Skeletal muscle tissue (tissue), 4 donors: ENCODE data around the gene VPS41. TPM values are rescaled to one million over a fixed set of nuclear protein-coding genes. Genes with fewer than 3 reads are reported as not detected.

Experiments used
- H3K27ac ChIP-seq: one replicate; pipeline ENCODE4 v1.7.0; 2013; ENCODE audit warnings: mild to moderate bottlenecking, low read depth, low read length, inconsistent platforms
- H3K27me3 ChIP-seq, 3 donors: one replicate each; pipeline ENCODE4 v1.7.0; 2013; ENCODE audit warnings: low read length in 3 of 3; ENCODE audit not compliant: control insufficient read depth in 3 of 3, insufficient read depth in 3 of 3
- H3K36me3 ChIP-seq, 3 donors: one replicate each; pipeline ENCODE4 v1.7.0; 2013; ENCODE audit warnings: low read length in 3 of 3; ENCODE audit not compliant: control insufficient read depth in 3 of 3, insufficient read depth in 3 of 3
- H3K4me1 ChIP-seq, 3 donors: one replicate each; pipeline ENCODE4 v1.7.0; 2013; ENCODE audit warnings: low read length in 3 of 3, mild to moderate bottlenecking in 3 of 3; ENCODE audit not compliant: control insufficient read depth in 3 of 3, insufficient read depth in 3 of 3
- H3K4me3 ChIP-seq, 3 donors: one replicate each; pipeline ENCODE4 v1.7.0; 2013; ENCODE audit warnings: low read length in 3 of 3
- H3K9ac ChIP-seq, 3 donors: one replicate each; pipeline ENCODE4 v1.7.0; 2013; ENCODE audit warnings: low read length in 3 of 3, mild to moderate bottlenecking in 3 of 3, moderate library complexity in 2 of 3, low read depth in 1 of 3
- H3K9me3 ChIP-seq, 3 donors: one replicate each; pipeline ENCODE4 v1.7.0; 2013; ENCODE audit warnings: low read length in 3 of 3; ENCODE audit not compliant: control insufficient read depth in 3 of 3
- total RNA-seq: library from RNA; depleted of rRNA; stranded (reverse); fragments of >200 nt; gene quantifications from one replicate; pipeline ENCODE4 v1.2.3, GENCODE V29; 2014
- donor health status: Osteomylitis.

The VPS41 gene
- total RNA-seq, 1 donor from 2014 or later: 35.5 TPM

GRCh38 chr7:38938001-38938485, 29.1 kb upstream of the VPS41 start:
- Histone ChIP-seq H3K9me3 (no peaks in the 10 kb centered on the region), H3K4me3 (no peak overlapping the region), H3K9ac (no peak overlapping the region), H3K27me3 (no peaks in the 10 kb centered on the region), H3K4me1 (no peaks in the 10 kb centered on the region), H3K27ac (no peak overlapping the region), H3K36me3 (no peaks in the 10 kb centered on the region)

GRCh38 chr7:38936641-38937040, 27.6 kb upstream of the VPS41 start:
- H3K9me3 ChIP-seq: no peaks in the 10 kb centered on the region
- no peaks in the 10 kb centered on the region for H3K27me3 ChIP-seq
- H3K4me3 ChIP-seq: no peak overlapping the region

DNA sequence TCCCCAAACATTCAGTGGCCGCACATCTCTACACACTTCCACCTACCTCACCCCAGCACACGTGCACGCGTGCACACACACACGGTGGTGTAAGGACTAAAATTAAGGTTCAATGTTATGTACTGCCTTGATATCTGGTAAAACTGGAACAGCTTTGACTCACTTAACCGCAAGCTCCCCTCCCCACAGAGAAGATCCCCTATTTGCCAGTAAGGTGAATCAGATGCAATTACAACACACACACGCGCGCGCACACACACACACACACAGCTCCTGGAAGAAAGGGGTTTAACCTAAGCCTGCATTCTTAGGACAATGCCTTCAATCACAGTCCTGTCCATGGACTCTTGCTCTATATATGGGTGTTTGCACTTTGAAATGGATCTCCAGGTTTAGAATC, 25.5 kb upstream of the VPS41 start:
- Histone ChIP-seq H3K9ac (no peak overlapping the region), H3K4me1 (no peaks in the 10 kb centered on the region), H3K4me3 (no peak overlapping the region), H3K27me3 (no peaks in the 10 kb centered on the region), H3K27ac (no peak overlapping the region), H3K36me3 (no peaks in the 10 kb centered on the region), H3K9me3 (no peaks in the 10 kb centered on the region)

More at GRCh38 chr7:38936641-38937040, 27.6 kb upstream of the VPS41 start:
- Histone ChIP-seq H3K9ac (no peak overlapping the region), H3K4me1 (no peaks in the 10 kb centered on the region), H3K27ac (no peak overlapping the region), H3K36me3 (no peaks in the 10 kb centered on the region)

DNA sequence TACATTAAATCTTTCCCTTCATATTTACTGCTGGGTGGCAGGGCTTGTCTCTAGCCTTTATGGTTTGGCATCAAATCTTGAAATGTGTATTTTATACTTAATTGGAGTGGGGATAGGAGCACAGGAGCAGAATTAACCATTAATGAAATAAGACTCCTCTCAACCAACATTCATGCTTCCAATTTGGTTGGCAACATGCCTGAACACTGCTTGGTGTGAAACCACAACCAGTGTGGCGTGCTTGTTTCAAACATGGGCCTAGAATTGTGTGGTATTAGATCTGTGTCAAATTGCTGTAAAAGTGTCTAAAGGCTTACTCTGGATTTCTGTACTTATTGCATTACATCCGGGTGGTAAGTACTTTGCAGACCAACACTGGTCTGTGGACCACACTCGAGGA, 25.1 kb upstream of the VPS41 start:
- H3K27ac ChIP-seq: no peak overlapping the region
- no peaks in the 10 kb centered on the region for H3K27me3 ChIP-seq
- H3K4me1 ChIP-seq: no peaks in the 10 kb centered on the region
- H3K36me3 ChIP-seq: no peaks in the 10 kb centered on the region
- H3K4me3 ChIP-seq: no peak overlapping the region
- no peaks in the 10 kb centered on the region for H3K9me3 ChIP-seq
- H3K9ac ChIP-seq: no peak overlapping the region

GRCh38 chr7:38932509-38933168, 23.6 kb upstream of the VPS41 start:
- Histone ChIP-seq H3K4me1 (no peaks in the 10 kb centered on the region), H3K9ac (no peak overlapping the region), H3K27me3 (no peaks in the 10 kb centered on the region), H3K4me3 (no peak overlapping the region), H3K27ac (no peak overlapping the region), H3K36me3 (no peaks in the 10 kb centered on the region), H3K9me3 (no peaks in the 10 kb centered on the region)

- H3K9ac ChIP-seq: no peak overlapping the region
- no peak overlapping the region for H3K4me3 ChIP-seq
- H3K36me3 ChIP-seq: no peaks in the 10 kb centered on the region
- no peak overlapping the region for H3K27ac ChIP-seq
- no peaks in the 10 kb centered on the region for H3K9me3 ChIP-seq
- no peaks in the 10 kb centered on the region for H3K4me1 ChIP-seq
- H3K27me3 ChIP-seq: no peaks in the 10 kb centered on the region
Measured at GRCh38 chr7:38929460-38930171, 20.6 kb upstream of the VPS41 start.

DNA sequence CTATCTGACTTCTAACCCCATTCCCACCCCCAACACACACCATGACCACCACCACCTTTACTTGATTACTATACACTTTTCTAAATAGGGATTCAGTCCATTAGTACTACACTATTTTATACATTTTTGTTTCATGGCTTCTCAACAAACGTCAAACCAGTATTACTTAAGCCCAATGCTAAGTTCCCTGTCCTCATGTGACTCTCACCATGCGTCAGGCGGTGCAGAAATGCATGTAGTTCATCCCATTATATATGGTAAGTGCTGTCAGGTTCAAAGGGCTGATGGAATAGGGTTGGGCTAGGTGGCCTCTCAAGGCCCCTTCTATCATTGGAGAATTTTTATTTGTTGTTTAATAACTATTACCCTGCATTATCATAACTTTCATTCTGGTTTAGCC, 19.5 kb upstream of the VPS41 start:
- Histone ChIP-seq H3K4me3 (no peak overlapping the region), H3K4me1 (no peaks in the 10 kb centered on the region), H3K9ac (no peak overlapping the region), H3K9me3 (no peaks in the 10 kb centered on the region), H3K27me3 (no peaks in the 10 kb centered on the region), H3K36me3 (no peaks in the 10 kb centered on the region), H3K27ac (no peak overlapping the region)

DNA sequence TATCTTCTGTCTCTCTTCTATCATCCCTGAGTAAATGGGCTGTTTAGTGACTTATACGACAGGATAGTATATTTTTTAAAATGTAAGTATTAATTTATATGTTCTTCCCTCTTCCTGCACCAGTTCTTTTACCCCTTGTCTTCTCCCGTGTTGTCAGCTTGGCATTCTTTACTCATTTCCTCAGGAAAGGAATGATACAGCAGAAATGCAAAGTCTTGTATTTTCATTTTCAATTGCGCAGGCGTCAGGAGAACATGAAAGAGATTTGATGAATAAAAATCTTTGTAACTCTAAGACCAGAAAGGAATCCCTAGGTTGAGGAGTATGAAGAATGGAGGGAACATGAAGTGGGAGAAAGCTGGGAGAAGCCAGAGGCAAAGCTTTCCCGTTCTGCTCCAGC, 18.8 kb upstream of the VPS41 start:
- Histone ChIP-seq H3K9me3 (no peaks in the 10 kb centered on the region), H3K9ac (no peak overlapping the region), H3K4me1 (no peaks in the 10 kb centered on the region), H3K36me3 (no peaks in the 10 kb centered on the region), H3K4me3 (no peak overlapping the region), H3K27me3 (no peaks in the 10 kb centered on the region), H3K27ac (no peak overlapping the region)

DNA sequence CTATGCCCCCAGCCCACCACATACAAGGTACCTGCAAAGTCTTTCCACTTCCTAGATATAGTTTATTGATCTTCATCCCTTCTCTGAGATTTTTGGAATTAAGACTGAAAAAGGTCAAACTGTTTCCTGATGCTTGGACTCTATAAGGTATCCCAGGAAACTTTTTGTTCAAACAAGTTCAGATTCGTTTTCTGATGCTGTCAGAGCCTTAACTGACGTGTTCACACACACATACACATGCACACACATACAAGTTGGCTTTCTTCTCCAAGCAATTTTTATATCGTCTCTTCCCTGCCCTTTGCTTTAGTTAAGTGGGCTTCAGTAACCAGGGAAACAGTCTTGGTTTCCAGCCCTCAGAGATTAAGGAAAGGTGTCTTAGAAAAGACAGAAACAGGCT, 11.7 kb upstream of the VPS41 start:
- no peak overlapping the region for H3K4me3 ChIP-seq
- no peaks in the 10 kb centered on the region for H3K9me3 ChIP-seq
- no peaks in the 10 kb centered on the region for H3K4me1 ChIP-seq
- no peak overlapping the region for H3K27ac ChIP-seq
- H3K9ac ChIP-seq: no peak overlapping the region
- no peaks in the 10 kb centered on the region for H3K36me3 ChIP-seq
- no peaks in the 10 kb centered on the region for H3K27me3 ChIP-seq

- H3K9ac ChIP-seq: no peak overlapping the region
- H3K9me3 ChIP-seq: no peaks in the 10 kb centered on the region
- H3K27ac ChIP-seq: no peak overlapping the region
- no peak overlapping the region for H3K4me3 ChIP-seq
- H3K36me3 ChIP-seq: no peaks in the 10 kb centered on the region
- H3K4me1 ChIP-seq: no peaks in the 10 kb centered on the region
- H3K27me3 ChIP-seq: no peaks in the 10 kb centered on the region
Measured at GRCh38 chr7:38916396-38916795, 7.4 kb upstream of the VPS41 start.
